ENCODE measurements around the gene SFTPB. TPM values are rescaled to one million over a fixed set of nuclear protein-coding genes. Genes with fewer than 3 reads are reported as not detected.

The SFTPB gene
- polyA plus RNA-seq, 3 donors = 0.24 TPM; not detected in 2

DNA sequence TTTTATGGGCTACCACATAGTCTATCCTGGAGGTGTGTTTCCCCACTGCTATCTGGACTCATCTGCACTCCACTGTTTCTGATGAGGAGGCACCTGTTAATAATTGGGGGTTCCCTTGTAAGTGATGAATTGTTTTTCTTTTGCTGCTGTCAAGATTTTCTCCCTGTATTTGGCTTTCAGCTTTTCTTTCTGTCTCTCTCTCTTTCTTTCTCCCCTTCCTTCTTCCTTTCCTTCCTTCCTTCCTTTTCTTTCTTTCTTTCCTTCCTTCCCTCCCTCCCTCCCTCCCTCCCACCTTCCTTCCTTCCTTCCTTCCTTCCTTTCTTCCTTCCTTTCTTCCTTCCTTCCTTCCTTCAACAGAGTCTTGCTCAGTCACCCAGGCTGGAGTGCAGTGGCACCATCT, 35.3 kb upstream of the SFTPB start:
- DNase-seq (ENCODE audit: low read depth in 3 of 3, low spot score in 2 of 3) = no peak

DNA sequence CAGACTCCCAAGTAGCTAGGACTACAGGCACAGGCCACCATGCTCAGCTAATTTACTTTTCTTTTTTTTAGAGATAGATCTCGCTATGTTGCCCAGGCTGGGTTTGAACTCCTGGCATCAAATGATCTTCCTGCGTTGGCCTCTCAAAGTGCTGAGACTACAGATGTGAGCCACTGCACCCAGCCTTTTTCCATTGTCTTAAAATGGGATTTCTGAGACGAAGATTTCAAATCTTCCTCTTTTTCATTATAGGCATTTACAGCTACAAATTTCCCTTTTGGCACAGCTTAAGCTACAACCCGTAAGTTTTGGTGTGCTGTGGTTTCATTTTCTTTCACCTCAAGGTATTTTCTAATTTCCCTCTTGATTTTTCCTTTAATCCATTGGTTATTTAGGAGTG, 34.8 kb upstream of the SFTPB start:
- DNase-seq (ENCODE audit: low read depth in 3 of 3, low spot score in 2 of 3) = no peak

DNA sequence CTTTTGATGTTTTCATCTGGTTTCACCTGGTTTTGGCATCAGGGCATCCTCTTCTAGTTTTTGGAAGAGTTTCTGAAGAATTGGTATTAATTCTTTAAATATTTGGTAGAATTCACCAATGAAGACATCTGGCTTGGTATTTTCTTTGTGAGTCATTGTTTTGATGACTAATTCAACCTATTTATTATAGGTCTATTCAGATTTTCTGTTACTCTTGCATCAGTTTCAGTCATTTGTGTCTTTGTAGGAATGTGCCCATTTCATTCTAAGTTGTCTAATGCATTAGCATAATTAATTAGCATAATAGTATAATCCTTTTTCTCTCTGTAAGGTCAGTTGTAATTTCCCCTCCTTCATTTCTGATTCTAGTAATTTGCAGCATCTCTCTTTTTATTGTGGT, 34.2 kb upstream of the SFTPB start:
- no peak for DNase-seq (ENCODE audit: low read depth in 3 of 3, low spot score in 2 of 3)

DNA sequence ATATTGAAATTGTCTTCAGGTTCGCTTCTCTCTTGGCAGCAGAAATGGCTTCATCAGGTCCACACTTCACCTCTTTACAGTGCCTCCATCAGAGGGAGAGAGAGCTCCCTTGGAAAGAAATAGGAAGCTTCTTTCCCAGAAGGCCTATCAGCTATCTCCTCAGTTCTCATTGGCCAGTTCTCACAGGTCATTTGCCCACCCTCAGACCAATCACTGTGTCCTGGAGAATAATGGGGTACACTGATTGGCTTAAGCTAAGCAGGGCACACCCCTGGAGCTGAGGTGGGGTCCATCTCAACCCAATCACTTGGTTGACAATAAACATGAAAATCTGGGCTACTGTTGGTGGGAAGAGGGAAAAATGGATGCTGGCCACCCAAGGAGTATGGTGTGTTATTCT, 31.3 kb upstream of the SFTPB start:
- no peak for DNase-seq (ENCODE audit: low read depth in 3 of 3, low spot score in 2 of 3)

DNA sequence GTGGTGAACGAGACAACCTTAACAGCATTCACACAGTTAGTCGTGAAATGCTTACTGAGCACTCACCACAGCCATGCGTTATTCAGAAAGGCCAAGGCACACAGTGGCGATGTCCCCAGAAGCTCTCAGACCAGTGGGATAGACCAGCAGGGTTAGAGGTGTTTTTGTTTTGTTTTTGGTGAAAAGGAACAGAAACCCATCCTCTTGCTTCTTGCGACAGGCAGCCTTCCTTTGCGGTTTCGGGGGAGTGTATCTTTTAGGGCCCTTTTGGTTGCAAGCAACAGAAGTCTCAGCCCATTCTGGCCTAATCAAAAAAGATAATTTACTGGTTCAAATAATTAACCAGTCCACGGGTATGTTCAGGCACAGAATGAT, 30.9 kb upstream of the SFTPB start:
- no peak for DNase-seq (ENCODE audit: low read depth in 3 of 3, low spot score in 2 of 3)

DNA sequence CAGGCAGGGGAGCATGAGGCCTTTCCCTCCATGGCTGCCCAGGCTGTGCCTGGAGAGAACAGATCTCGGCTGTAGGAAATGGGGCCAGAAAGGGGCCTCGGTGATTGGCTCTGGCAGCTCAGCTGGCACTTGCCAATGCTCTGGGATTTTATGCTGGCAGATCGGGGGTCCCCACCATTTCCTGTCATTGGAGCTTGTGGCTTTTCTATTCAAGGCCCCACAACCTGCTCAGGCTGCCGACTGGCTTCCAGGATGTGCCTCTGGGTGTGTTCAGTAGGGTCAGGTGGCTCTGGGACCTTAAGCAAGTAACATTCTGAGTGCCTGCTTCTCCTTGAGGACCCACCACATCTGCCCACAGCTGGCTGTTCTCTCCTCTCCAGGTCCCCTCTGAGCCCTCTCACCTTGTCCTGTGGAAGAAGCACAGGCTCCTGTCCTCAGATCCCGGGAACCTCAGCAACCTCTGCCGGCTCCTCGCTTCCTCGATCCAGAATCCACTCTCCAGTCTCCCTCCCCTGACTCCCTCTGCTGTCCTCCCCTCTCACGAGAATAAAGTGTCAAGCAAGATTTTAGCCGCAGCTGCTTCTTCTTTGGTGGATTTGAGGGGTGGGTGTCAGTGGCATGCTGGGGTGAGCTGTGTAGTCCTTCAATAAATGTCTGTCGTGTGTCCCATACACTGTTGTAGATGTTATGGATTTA, 30.3 kb upstream of the SFTPB start:
- no peak for DNase-seq (ENCODE audit: low read depth in 3 of 3, low spot score in 2 of 3)

DNA sequence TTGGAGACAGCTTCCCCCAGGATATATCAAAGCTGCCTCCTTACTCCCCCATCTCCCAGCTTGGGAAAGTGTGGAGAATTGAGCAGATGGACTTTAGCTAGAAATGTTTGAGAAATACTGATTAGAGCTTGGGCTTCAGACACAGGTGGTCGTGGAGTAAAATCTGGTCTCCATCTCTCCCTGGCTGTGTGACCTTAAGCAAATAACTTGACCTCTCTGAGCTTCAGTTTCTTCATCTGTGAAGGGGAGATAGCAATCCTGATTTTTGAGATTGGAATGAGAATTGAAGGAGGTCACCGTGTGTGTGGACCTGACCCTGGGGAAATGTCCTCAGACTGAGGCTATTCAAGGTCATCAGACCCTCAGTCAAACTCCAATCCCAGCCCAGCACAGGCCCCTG, 29.7 kb upstream of the SFTPB start:
- no peak for DNase-seq (ENCODE audit: low read depth in 3 of 3, low spot score in 2 of 3)

DNA sequence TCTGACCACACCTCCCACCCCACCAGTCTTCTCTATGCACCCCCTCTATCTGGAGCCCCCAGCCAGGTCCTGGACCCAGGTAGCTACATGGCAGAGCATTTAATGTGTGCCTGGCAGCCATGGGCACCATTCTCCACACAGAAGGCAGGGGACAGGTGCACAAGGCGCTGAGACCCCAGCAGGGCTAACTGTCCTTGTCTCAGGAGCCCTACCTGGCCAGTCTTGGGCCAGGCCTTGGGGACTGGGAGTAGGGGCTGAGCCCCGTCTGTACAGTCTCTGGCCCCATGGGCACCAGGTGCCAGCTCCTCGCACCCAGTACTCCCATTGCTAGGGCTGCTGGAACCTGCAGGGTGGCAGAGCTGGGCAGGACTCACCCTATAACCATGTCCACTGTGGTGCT, 29.1 kb upstream of the SFTPB start:
- DNase-seq (ENCODE audit: low read depth in 3 of 3, low spot score in 2 of 3) = no peak

DNA sequence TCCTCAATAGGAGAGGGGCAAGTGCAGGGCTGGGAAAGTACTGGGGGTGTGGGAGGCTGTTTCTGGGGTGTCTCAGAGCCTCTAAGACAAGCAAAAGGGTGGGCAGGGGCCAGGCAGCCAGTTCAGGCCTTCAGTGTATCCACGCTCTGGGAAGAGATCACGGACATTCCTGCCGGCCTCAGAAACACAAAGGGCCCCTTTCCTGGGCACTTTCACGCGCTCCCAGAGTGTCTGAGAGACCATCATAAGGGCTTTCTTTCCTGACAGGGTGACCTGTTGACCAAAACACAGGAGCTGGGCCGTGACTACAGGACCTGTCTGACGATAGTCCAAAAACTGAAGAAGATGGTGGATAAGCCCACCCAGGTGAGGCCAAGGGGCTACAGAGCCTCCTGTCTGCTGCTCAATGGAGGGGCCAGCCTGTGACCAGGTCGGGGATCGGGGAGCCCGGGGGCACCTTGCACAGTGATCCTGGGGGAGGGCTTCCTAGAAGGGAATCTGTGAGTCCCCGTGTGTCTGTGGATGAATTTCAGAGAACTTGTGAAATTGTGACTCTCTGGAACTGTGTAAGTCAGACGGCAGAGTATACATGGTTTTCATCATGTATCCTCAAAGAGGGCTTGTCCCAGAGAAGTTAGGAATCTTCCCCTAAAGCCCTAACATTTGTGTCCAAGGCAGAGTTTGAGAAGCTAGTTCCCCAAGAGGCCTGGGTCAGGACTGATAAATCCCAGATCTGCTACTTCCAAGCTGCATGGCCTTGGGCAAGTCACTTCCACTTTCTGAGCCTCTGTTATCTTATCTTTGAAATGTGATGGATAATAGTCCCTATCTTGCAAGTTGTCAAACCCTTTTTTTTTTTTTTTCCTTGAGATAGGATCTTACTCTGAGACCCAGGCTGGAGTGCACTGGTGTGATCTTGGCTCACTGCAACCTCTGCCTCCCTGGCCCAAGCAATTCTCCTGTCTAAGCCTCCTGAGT, 28.0 kb upstream of the SFTPB start:
- DNase-seq (ENCODE audit: low read depth in 3 of 3, low spot score in 2 of 3) = no peak

DNA sequence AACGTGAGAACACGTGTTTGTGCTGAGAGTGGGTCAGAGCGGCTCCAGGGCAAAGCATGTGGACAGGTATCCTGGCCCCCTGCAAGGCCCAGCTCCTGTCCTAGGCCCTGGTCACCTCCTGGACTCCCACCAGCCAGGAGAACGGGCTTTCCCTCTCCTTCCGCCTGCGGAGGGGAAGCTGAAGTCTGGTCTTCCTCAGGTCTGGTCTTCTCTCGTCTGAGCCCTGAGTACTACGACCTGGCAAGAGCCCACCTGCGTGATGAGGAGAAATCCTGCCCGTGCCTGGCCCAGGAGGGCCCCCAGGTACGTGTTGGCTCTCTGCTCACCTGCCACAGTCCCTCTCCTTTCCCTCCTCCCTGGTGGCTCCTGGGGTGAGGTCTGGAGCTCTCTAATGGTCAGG, 27.1 kb upstream of the SFTPB start:
- no peak for DNase-seq (ENCODE audit: low read depth in 3 of 3, low spot score in 2 of 3)

DNA sequence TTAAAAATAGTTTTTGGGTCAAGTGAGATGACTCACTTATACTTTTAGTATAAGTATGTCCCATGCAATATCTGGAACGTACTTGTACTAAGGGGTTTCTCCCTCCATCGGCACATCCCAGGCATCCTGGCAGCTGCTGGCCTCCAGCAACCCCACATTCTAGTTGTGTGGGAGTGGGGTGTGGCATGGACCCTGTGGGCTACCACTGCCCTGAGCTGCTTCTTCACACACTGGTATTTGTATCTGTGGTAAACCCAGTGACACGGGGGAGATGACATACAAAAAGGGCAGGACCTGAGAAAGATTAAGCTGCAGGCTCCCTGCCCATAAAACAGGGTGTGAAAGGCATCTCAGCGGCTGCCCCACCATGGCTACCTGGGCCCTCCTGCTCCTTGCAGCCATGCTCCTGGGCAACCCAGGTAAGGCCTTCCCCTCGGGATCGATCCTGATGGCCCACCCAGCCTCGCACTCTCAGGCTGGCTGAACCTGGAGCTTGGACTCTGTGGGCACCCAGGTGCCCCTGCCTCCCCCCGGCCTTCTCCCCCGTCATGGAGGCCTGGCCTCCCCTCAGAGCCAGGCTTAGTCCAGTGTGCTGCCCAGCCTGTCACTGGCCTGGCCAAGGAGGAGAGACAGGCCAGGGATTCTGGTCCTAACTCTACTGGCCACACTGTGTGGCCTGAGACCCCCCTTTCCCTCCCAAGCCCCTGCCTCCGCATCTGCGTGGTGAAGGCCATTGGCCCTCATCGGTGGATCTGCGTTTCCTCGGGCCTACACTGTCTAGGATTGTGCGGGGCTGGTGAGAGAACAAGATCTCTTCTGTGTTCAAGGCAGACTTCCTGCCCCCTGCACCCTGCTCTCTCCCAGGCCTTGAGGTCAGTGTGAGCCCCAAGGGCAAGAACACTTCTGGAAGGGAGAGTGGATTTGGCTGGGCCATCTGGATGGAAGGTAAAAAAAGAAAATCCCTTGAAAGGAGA, 26.3 kb upstream of the SFTPB start, which contains the start of gene GNLY:
GNLY (plus strand) TSS at position 307 of the 974 bp plus-strand sequence; CDS start at position 368, 61 bp downstream.
- DNase-seq (ENCODE audit: low read depth in 3 of 3, low spot score in 2 of 3) = no peak

DNA sequence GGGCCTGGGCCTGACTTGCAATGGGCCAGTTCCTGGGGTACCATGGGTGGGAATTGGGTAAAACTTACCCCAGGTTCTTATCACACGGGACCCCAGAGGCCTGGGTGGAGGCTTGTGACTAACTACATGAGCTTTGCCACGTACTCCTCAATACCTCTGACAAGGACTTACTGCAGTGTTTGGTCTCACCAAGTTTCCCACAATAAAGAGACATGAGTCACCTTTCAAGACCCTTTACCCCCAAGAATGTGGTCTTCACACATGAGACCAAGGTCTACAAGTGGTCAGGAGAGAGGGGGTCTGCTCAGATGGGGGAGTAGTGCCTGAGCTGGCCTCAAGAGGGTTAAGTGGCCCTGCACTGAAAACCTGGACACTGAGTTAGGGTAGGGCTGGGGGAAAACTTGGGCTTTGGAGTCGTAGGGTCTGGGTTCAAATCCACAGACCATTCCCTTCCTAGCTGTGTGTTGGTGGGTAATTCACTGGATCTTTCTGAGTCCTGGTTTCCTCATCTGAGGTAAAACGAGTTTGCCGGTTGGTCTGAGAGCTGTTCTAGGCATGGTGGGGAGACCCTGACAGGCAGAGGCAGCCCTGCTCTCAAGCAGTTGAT, 24.1 kb upstream of the SFTPB start:
- no peak for DNase-seq (ENCODE audit: low read depth in 3 of 3, low spot score in 2 of 3)

DNA sequence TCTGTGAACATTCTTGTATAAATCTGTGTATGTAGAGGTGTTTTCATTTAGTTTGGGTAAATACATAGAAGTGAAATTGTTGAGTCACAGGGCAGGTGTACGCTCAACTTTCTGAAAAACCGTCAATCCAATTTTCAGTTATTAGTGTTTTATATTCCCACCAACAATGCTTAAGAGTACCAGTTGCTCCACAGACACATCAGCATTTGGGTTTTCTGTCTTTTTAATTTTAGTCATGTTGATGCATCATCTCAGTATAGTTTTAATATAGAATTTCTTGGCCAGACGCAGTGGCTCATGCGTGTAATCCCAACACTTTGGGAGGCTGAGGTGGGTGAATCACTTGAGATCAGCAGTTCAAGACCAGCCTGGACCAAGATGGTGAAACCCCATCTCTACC, 22.9 kb upstream of the SFTPB start:
- DNase-seq (ENCODE audit: low read depth in 3 of 3, low spot score in 2 of 3) = no peak

DNA sequence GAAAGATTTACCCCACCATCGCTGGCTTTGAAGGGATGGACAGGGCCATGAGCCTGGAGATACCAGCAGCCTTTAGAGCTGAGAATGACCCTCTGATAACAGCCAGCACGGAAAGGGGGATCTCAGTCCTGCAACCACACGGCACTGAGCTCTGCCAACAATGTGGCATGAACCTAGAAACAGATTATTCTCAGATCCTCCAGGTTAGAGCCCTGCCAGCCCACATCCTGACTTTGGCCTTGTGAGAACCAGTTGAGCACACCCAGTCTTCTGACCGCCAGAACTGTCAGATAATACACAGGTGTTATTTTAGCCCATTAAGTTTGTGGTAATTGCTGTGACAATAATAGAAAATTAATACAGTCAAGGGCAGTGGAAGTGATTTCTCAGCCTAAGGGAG, 16.8 kb upstream of the SFTPB start:
- no peak for DNase-seq (ENCODE audit: low read depth in 3 of 3, low spot score in 2 of 3)

DNA sequence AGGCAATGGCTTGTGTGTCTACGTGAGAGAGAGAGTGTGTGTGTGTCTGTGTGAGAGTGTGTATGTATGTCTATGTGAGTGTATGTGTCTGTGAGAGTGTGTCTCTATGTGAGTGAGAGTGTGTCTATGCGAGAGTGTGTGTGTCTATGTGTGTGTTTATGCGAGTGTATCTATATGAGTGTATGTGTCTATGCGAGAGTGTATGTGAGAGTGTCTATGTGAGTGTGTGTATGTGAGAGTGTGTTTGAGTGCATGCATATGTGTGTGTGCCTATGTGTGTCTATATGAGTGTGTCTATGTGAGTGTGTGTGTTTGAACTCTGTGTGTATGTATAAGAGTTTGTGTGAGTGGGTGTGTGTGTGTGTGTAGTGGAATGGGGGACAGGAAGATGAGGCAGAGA, 16.4 kb upstream of the SFTPB start:
- no peak for DNase-seq (ENCODE audit: low read depth in 3 of 3, low spot score in 2 of 3)

DNA sequence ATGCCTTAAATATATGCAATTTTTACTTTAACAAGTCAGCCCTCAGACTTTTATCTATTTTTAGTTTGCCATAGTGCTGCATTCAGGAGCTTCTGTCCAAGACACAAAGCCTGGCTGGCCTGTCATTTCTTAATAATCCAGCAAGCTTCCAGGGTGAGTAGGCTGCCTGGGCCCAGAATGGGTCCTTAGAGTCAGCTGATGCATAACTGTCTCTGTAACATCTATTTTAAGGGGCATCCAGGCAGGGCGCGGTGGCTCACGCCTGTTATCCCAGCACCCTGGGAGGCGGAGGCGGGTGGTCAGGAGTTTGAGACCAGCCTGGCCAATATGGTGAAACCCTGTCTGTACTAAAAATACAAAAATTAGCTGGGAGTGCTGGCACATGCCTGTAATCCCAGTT, 14.4 kb upstream of the SFTPB start:
- DNase-seq (ENCODE audit: low read depth in 3 of 3, low spot score in 2 of 3) = no peak

DNA sequence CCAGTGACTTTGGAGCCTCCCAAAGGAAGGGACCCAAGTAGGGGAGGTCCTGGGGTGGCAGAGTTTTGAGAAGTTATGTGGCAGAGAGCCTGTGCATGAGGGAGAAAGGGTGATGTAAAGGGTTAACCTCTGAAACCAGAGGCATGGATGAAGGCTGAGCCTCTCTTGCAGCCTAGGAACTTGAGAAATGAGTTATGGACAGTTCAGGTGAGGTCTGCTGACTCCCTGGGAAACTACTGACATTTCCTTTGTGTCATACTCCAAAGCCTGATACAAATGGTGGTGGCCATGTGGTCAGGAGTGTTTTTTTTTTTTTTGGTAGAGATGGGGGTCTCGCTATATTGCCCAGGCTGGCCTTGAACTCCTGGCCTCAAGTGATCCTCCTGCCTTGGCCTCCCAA, 13.8 kb upstream of the SFTPB start:
- no peak for DNase-seq (ENCODE audit: low read depth in 3 of 3, low spot score in 2 of 3)

DNA sequence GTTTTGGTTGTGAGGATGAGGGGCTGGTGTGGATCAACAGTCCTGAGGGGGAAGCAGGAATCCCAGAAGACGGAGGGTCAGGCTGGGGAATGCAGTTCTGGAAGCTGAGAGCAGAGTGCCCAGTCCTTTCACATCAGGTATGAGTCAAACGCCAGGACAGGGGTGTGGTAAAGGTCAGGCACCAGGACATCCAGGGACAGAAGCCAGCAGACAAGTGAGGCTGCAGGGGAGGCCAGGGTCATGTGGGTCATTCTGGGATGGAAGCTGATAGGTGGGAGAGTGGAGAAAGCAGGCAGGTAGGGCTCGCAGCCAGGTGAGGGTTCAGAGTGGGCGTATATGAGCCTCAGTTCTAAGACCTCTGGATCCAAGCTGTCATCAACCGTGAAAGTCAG, 13.4 kb upstream of the SFTPB start:
- no peak for DNase-seq (ENCODE audit: low read depth in 3 of 3, low spot score in 2 of 3)

DNA sequence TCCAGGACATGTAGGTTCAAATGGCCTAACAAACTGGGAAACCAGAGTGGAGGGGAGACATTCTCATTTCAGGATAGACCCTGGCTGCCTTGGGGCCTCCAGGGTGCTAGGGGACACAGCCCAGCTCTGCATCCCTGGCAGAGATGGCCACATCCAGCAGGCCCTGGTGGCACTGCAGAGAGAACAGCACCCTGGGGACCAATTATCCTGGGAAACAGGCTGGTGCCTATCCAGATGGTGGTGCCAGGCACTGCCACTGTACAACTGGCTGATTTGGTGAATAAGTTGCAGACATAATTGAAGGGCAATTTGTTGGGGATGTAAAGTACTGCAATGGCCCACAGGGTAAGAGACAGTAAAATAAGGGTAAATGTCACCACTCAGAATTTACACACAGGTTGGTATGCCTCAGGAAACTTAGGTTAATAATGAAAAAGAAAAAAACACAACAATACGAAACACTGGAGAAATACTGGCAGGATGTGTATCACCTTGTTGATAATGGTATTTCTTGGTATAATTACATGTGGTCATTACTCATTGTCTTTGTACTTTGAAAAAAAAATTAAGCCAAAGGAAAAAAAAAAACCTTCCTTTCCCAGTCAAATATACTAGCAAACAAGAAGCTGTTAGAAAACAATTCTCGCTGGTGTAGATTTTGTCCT, 12.8 kb upstream of the SFTPB start:
- no peak for DNase-seq (ENCODE audit: low read depth in 3 of 3, low spot score in 2 of 3)

Data from right renal cortex interstitium (tissue), 3 donors.